ENCODE results near the gene GPR27. TPM values are rescaled to one million over a fixed set of nuclear protein-coding genes. Genes with fewer than 3 reads are reported as not detected.

Gene GPR27
- total and polyA plus RNA-seq, 2 of the 8 experiments (the other 6 are each of a cell fraction or from before 2014, with no cell fraction given): 11.3 to 12.5 TPM

- POLR2A ChIA-PET (ENCODE audit: partially characterized antibody): no interaction called here
- TF ChIP-seq CBX5 (IDR thresholded peaks at IDR 0.05; ENCODE audit: low read depth, low read length): no peak
- no peak for TF ChIP-seq EZH2 (IDR thresholded peaks at IDR 0.05; ENCODE audit: low read depth, low read length, severe bottlenecking)
- peak; percentile 53; the same call in 1 of the 2 replicates for TF ChIP-seq POLR2AphosphoS5 (IDR thresholded peaks at IDR 0.05; ENCODE audit: low read depth, low read length)
- peak; percentile 31; the same call in 1 of the 2 replicates for TF ChIP-seq USF2 (IDR thresholded peaks at IDR 0.05; ENCODE audit: low read length)
- TF ChIP-seq ASH2L (IDR thresholded peaks at IDR 0.05; ENCODE audit: low read length): peak; percentile 66
- TF ChIP-seq SAP30 (IDR thresholded peaks at IDR 0.05; ENCODE audit: insufficient read depth, insufficient replicate concordance, low read length): no peak
- TF ChIP-seq CTBP2 (IDR thresholded peaks at IDR 0.05; ENCODE audit: borderline replicate concordance, insufficient read depth, insufficient read length, low read length): peak; percentile 88
- peak; percentile 52; the same call in 1 of the 2 replicates for TF ChIP-seq PHF8 (conservative IDR thresholded peaks at IDR 0.05; ENCODE audit: low read depth, low read length)
- TF ChIP-seq YY1 (IDR thresholded peaks at IDR 0.05; ENCODE audit: low read depth, low read length): peak; percentile 71; the same call in 1 of the 2 replicates
- peak; percentile 13 for TF ChIP-seq KDM4A (IDR thresholded peaks at IDR 0.05; ENCODE audit: low read depth, low read length, severe bottlenecking)
Observed at GRCh38 chr3:71725271-71725991, 28.2 kb upstream of the GPR27 start, which contains the start of gene EIF4E3. Gene EIF4E3 (minus strand): TSS chr3:71725402. CDS start chr3:71725367, 35 bp downstream.

More at GRCh38 chr3:71725271-71725991, 28.2 kb upstream of the GPR27 start, which contains the start of gene EIF4E3:
- no peaks in the 10 kb centered on the region for H3K9me3 ChIP-seq (ENCODE audit: insufficient read depth in 2 of 2, low read depth in 1 of 2, low read length in 1 of 2)
- peak within 1 kb of the TSS; percentile 67 to 84 (median 76) for H3K4me3 ChIP-seq (ENCODE audit: extremely low read depth in 1 of 4, insufficient read depth in 2 of 4, low read depth in 3 of 4, low read length in 4 of 4)
- H3K4me2 ChIP-seq (ENCODE audit: insufficient read depth in 1 of 2, low read depth in 2 of 2, low read length in 2 of 2): peak within 1 kb of the TSS; percentile 87 to 97
- H3K9ac ChIP-seq (replicated peaks in 1 of 4; ENCODE audit: extremely low read depth in 1 of 4, low read depth in 3 of 4, low read length in 3 of 4): peak within 1 kb of the TSS; percentile 35 to 95 (median 60); a peak in 6 of 7 replicates
- H3K27ac ChIP-seq (ENCODE audit: low read depth, low read length): peak within 1 kb of the TSS; percentile 20; the same call in 1 of the 2 replicates
- H3K56ac ChIP-seq (replicated peaks; ENCODE audit: insufficient read length, low read depth, low read length): no peak within 1 kb of the TSS
- peaks cover 8 to 24% (median 10%) of the 10 kb centered on the region in 4 experiments for H3K4me1 ChIP-seq (replicated peaks in 1 of 4; ENCODE audit: control insufficient read depth in 3 of 4, insufficient read depth in 4 of 4, low read length in 3 of 4)
- FAIRE-seq (no peak), DNase-seq (ENCODE audit: low read depth in 1 of 2, low spot score in 2 of 2) (peak in 1 of 2 experiments; percentile 72)
- peak within 1 kb of the TSS; percentile 94 for H3K4ac ChIP-seq (replicated peaks; ENCODE audit: insufficient read length, low read depth, low read length)
- H2BK15ac ChIP-seq (ENCODE audit: low read length): peak within 1 kb of the TSS; percentile 25; the same call in 1 of the 2 replicates
- H2BK5ac ChIP-seq (ENCODE audit: low read depth, low read length): no peak within 1 kb of the TSS
- H2AK5ac ChIP-seq (ENCODE audit: low read depth, low read length): no peak within 1 kb of the TSS
- peaks cover 9% of the 10 kb centered on the region for H3K23me2 ChIP-seq (ENCODE audit: low read depth, low read length)
- H3K14ac ChIP-seq (ENCODE audit: insufficient read length): no peak within 1 kb of the TSS
- H3K18ac ChIP-seq (ENCODE audit: extremely low read depth, low read length): peak within 1 kb of the TSS; percentile 79
- H2BK20ac ChIP-seq (ENCODE audit: low read length): peak within 1 kb of the TSS; percentile 77; the same call in 1 of the 2 replicates
- CTCF ChIA-PET (ENCODE audit: partially characterized antibody): interaction anchor here (0.5 to 3.4 kb wide), 2 partner anchors 14 to 1285 kb away, joined by 3 to 18 read pairs; no protein-coding TSS in a partner anchor
- no peak within 1 kb of the TSS for H2BK120ac ChIP-seq (replicated peaks; ENCODE audit: low read depth, low read length)
- no peaks in the 10 kb centered on the region for H3K36me3 ChIP-seq (ENCODE audit: control insufficient read depth in 2 of 4, insufficient read depth in 4 of 4, low read length in 3 of 4)
- H4K91ac ChIP-seq (replicated peaks; ENCODE audit: insufficient read length, low read length): peak within 1 kb of the TSS; percentile 57
- peaks cover 0 to 7% of the 10 kb centered on the region in 2 experiments for H4K20me1 ChIP-seq (replicated peaks in 1 of 2; ENCODE audit: control insufficient read depth in 1 of 2, insufficient read depth in 2 of 2, low read length in 2 of 2)
- H4K5ac ChIP-seq (ENCODE audit: insufficient read length, low read depth, low read length): no peak within 1 kb of the TSS
- no peak within 1 kb of the TSS for H3K23ac ChIP-seq (ENCODE audit: insufficient read length)
- H4K8ac ChIP-seq (ENCODE audit: extremely low read depth, insufficient read depth, low read length): peak within 1 kb of the TSS; percentile 94
- H2AFZ ChIP-seq (ENCODE audit: low read length): peak within 1 kb of the TSS; percentile 8; the same call in 1 of the 2 replicates
- no peaks in the 10 kb centered on the region; the same call in 1 of the 2 replicates for H3K79me1 ChIP-seq (ENCODE audit: low read depth, low read length)
- H3K27me3 ChIP-seq (replicated peaks in 1 of 4; ENCODE audit: control insufficient read depth in 3 of 4, extremely low read depth in 1 of 4, insufficient read depth in 3 of 4, low read length in 3 of 4): peaks cover 3 to 19% (median 16%) of the 10 kb centered on the region in 4 experiments
- H2BK12ac ChIP-seq (ENCODE audit: low read depth, low read length): peak within 1 kb of the TSS; percentile 96
- WGBS, 2 experiments (ENCODE audit: extremely low coverage in 1 of 2, insufficient coverage in 1 of 2, insufficient read length in 1 of 2, insufficient replicate concordance in 2 of 2, low coverage in 1 of 2, low lambda C conversion rate in 2 of 2, missing lambda C conversion rate in 1 of 2): 6% methylated on average over 23 of the region's 80 CpGs; no CpG with 5 or more reads in 1 of the 2 experiments
- no peaks in the 10 kb centered on the region for H3K79me2 ChIP-seq (ENCODE audit: control insufficient read depth in 1 of 2, insufficient read depth in 2 of 2, low read length in 2 of 2)

Data from H1 (cell line).